ENCODE results near the gene SYNDIG1L. TPM values are rescaled to one million over a fixed set of nuclear protein-coding genes. Genes with fewer than 3 reads are reported as not detected.

Gene SYNDIG1L
- total and polyA plus RNA-seq, 2 of the 8 experiments (the other 6 are each of a cell fraction or from before 2014, with no cell fraction given): 3.0 to 3.2 TPM

- Histone ChIP-seq H3K4me2 (ENCODE audit: insufficient read depth in 1 of 2, low read depth in 2 of 2, low read length in 2 of 2) (no peak overlapping the region), H2BK15ac (ENCODE audit: low read length) (no peak overlapping the region), H4K20me1 (replicated peaks in 1 of 2; ENCODE audit: control insufficient read depth in 1 of 2, insufficient read depth in 2 of 2, low read length in 2 of 2) (peaks cover 47 to 52% of the 10 kb centered on the region in 2 experiments), H3K4ac (replicated peaks; ENCODE audit: insufficient read length, low read depth, low read length) (no peak overlapping the region), H3K23me2 (ENCODE audit: low read depth, low read length) (no peaks in the 10 kb centered on the region), H3K4me3 (ENCODE audit: extremely low read depth in 1 of 4, insufficient read depth in 2 of 4, low read depth in 3 of 4, low read length in 4 of 4) (no peak overlapping the region), H2BK12ac (ENCODE audit: low read depth, low read length) (no peak overlapping the region), H3K23ac (ENCODE audit: insufficient read length) (no peak overlapping the region), H4K8ac (ENCODE audit: extremely low read depth, insufficient read depth, low read length) (peak overlapping the region; percentile 75), H4K5ac (ENCODE audit: insufficient read length, low read depth, low read length) (no peak overlapping the region), H3K27me3 (replicated peaks in 1 of 4; ENCODE audit: control insufficient read depth in 3 of 4, extremely low read depth in 1 of 4, insufficient read depth in 3 of 4, low read length in 3 of 4) (no peaks in the 10 kb centered on the region), H3K79me1 (ENCODE audit: low read depth, low read length) (peaks cover 18% of the 10 kb centered on the region), H2BK5ac (ENCODE audit: low read depth, low read length) (peak overlapping the region; percentile 56), H3K56ac (replicated peaks; ENCODE audit: insufficient read length, low read depth, low read length) (no peak overlapping the region), H3K18ac (ENCODE audit: extremely low read depth, low read length) (no peak overlapping the region), H2AFZ (ENCODE audit: low read length) (no peak overlapping the region), H2BK20ac (ENCODE audit: low read length) (no peak overlapping the region), H3K36me3 (ENCODE audit: control insufficient read depth in 2 of 4, insufficient read depth in 4 of 4, low read length in 3 of 4) (peaks cover 25 to 61% (median 31%) of the 10 kb centered on the region in 4 experiments), H3K9ac (replicated peaks in 1 of 4; ENCODE audit: extremely low read depth in 1 of 4, low read depth in 3 of 4, low read length in 3 of 4) (no peak overlapping the region), H2BK120ac (replicated peaks; ENCODE audit: low read depth, low read length) (no peak overlapping the region), H3K27ac (ENCODE audit: low read depth, low read length) (no peak overlapping the region; the same call in 1 of the 2 replicates), H3K4me1 (replicated peaks in 1 of 4; ENCODE audit: control insufficient read depth in 3 of 4, insufficient read depth in 4 of 4, low read length in 3 of 4) (peaks cover 8 to 31% (median 12%) of the 10 kb centered on the region in 4 experiments), H4K91ac (replicated peaks; ENCODE audit: insufficient read length, low read length) (no peak overlapping the region), H2AK5ac (ENCODE audit: low read depth, low read length) (no peak overlapping the region), H3K79me2 (ENCODE audit: control insufficient read depth in 1 of 2, insufficient read depth in 2 of 2, low read length in 2 of 2) (peaks cover 33 to 89% of the 10 kb centered on the region in 2 experiments), H3K9me3 (ENCODE audit: insufficient read depth in 2 of 2, low read depth in 1 of 2, low read length in 1 of 2) (no peaks in the 10 kb centered on the region), H3K14ac (ENCODE audit: insufficient read length) (no peak overlapping the region)
- ChIA-PET POLR2A (ENCODE audit: partially characterized antibody) (interaction anchor here (1.0 to 8.9 kb wide), 11 partner anchors 8 to 109 kb away, joined by 3 to 200 read pairs (median 4); partner anchors contain the start of genes ABCD4 and VRTN), CTCF (ENCODE audit: partially characterized antibody) (interaction anchor here (0.8 to 5.9 kb wide), 10 partner anchors 9 to 144 kb away, joined by 3 to 60 read pairs (median 4); partner anchors contain the start of gene VRTN)
- WGBS, 2 experiments (ENCODE audit: extremely low coverage in 1 of 2, insufficient coverage in 1 of 2, insufficient read length in 1 of 2, insufficient replicate concordance in 2 of 2, low coverage in 1 of 2, low lambda C conversion rate in 2 of 2, missing lambda C conversion rate in 1 of 2): 94% methylated on average over 31 of the region's 32 CpGs; no CpG with 5 or more reads in 1 of the 2 experiments
- DNase-seq (ENCODE audit: low read depth in 1 of 2, low spot score in 2 of 2): no peak
- FAIRE-seq: no peak
- TF ChIP-seq RAD21 (IDR thresholded peaks at IDR 0.05 in 1 of 2, conservative IDR thresholded peaks at IDR 0.05 in 1 of 2; ENCODE audit: low read depth in 2 of 2, low read length in 2 of 2): no peak
- peak; percentile 11; the same call in 1 of the 2 replicates for TF ChIP-seq POLR2AphosphoS5 (IDR thresholded peaks at IDR 0.05; ENCODE audit: low read depth, low read length)
- TF ChIP-seq SP1 (IDR thresholded peaks at IDR 0.05; ENCODE audit: low read depth, low read length): no peak
- TF ChIP-seq YY1 (IDR thresholded peaks at IDR 0.05; ENCODE audit: low read depth, low read length): no peak
- no peak for TF ChIP-seq MAX (IDR thresholded peaks at IDR 0.05)
Measured at GRCh38 chr14:74356892-74357575, 69.0 kb downstream of the SYNDIG1L start.

Measured in H1 (cell line).